Osteoblast (primary cell): ENCODE data around the gene KCTD16. TPM values are rescaled to one million over a fixed set of nuclear protein-coding genes. Genes with fewer than 3 reads are reported as not detected.

Source experiments
- DNase-seq: peaks from one replicate; pipeline ENCODE4 v3.0.0; 2011; ENCODE audit warnings: low spot score, mixed read lengths; ENCODE audit not compliant: insufficient read length; ENCODE audit errors: missing footprints
- H2AFZ ChIP-seq: 2 replicates; pipeline ENCODE4 v1.6.0; 2011; ENCODE audit warnings: mild to moderate bottlenecking, low read length
- H3K27ac ChIP-seq: 2 replicates; pipeline ENCODE4 v1.5.1; 2011; ENCODE audit warnings: mild to moderate bottlenecking, low read depth, low read length, moderate library complexity
- H3K27me3 ChIP-seq: 2 replicates; pipeline ENCODE4 v1.6.0; 2012; ENCODE audit warnings: mild to moderate bottlenecking, control low read depth, inconsistent platforms, low read length, moderate library complexity; ENCODE audit not compliant: insufficient read depth
- H3K36me3 ChIP-seq: 2 replicates; pipeline ENCODE4 v1.5.1; 2011; ENCODE audit warnings: mild to moderate bottlenecking, low read length, control low read depth, moderate library complexity; ENCODE audit not compliant: insufficient read depth
- H3K4me1 ChIP-seq: 2 replicates; pipeline ENCODE4 v1.5.1; 2011; ENCODE audit warnings: mild to moderate bottlenecking, low read length, control low read depth, moderate library complexity; ENCODE audit not compliant: insufficient read depth
- H3K4me2 ChIP-seq: 2 replicates; pipeline ENCODE4 v1.6.0; 2011; ENCODE audit warnings: mild to moderate bottlenecking, low read length; ENCODE audit not compliant: insufficient read depth
- H3K4me3 ChIP-seq: fragments of 200-600 bp; sonication (generic); 3 replicates; pipeline ENCODE4 v1.5.1; 2012; ENCODE audit warnings: mild to moderate bottlenecking, low read length, inconsistent platforms; ENCODE audit not compliant: insufficient read depth
- H3K79me2 ChIP-seq: 2 replicates; pipeline ENCODE4 v1.6.0; 2012; ENCODE audit warnings: mild to moderate bottlenecking, low read length, control low read depth, inconsistent platforms; ENCODE audit not compliant: insufficient read depth
- H3K9me3 ChIP-seq: 2 replicates; pipeline ENCODE4 v1.5.1; 2011; ENCODE audit warnings: low read depth, low read length, control low read depth
- H4K20me1 ChIP-seq: 2 replicates; pipeline ENCODE4 v1.6.0; 2012; ENCODE audit warnings: mild to moderate bottlenecking, low read length, control low read depth; ENCODE audit not compliant: insufficient read depth
- CTCF ChIP-seq: IDR thresholded peaks from 2 replicates; pipeline ENCODE4 v1.5.1; 2011; ENCODE audit warnings: mild to moderate bottlenecking, low read depth, low read length, moderate library complexity; ENCODE audit errors: extremely low read depth
- total RNA-seq: library from RNA; depleted of rRNA; stranded (reverse); fragments of >200 nt; gene quantifications from 2 replicates; pipeline ENCODE4 v1.2.3, GENCODE V29; 2012

The KCTD16 gene
- total RNA-seq, 1 donor, result 3.6 TPM

- no peak for DNase-seq
- TF ChIP-seq CTCF, result no peak
- H3K36me3 ChIP-seq, result no peaks in the 10 kb centered on the region
Observed at GRCh38 chr5:144485540-144485939, 314.9 kb downstream of the KCTD16 start.

GRCh38 chr5:144487207-144487606 lies 316.5 kb downstream of the KCTD16 start:
- no peak overlapping the region for H3K4me3 ChIP-seq
- peaks cover 21% of the 10 kb centered on the region for H3K4me1 ChIP-seq
- TF ChIP-seq CTCF, result no peak
- no peak overlapping the region for H3K27ac ChIP-seq
- no peaks in the 10 kb centered on the region for H3K9me3 ChIP-seq
- H3K27me3 ChIP-seq, result no peaks in the 10 kb centered on the region
- H3K36me3 ChIP-seq, result no peaks in the 10 kb centered on the region
- no peak for DNase-seq
- no peaks in the 10 kb centered on the region for H3K79me2 ChIP-seq
- H2AFZ ChIP-seq, result no peak overlapping the region
- H4K20me1 ChIP-seq, result no peaks in the 10 kb centered on the region
- no peak overlapping the region for H3K4me2 ChIP-seq

More at GRCh38 chr5:144485540-144485939, 314.9 kb downstream of the KCTD16 start:
- no peaks in the 10 kb centered on the region for H3K9me3 ChIP-seq
- no peaks in the 10 kb centered on the region for H3K27me3 ChIP-seq
- H2AFZ ChIP-seq, result no peak overlapping the region
- H3K4me2 ChIP-seq, result no peak overlapping the region
- peaks cover 21% of the 10 kb centered on the region for H3K4me1 ChIP-seq
- H4K20me1 ChIP-seq, result no peaks in the 10 kb centered on the region
- no peaks in the 10 kb centered on the region for H3K79me2 ChIP-seq
- no peak overlapping the region for H3K4me3 ChIP-seq
- no peak overlapping the region for H3K27ac ChIP-seq

- Histone ChIP-seq H3K4me3 (no peak overlapping the region), H3K36me3 (no peaks in the 10 kb centered on the region)
- DNase-seq, result no peak
Observed at GRCh38 chr5:144487761-144488160, 317.1 kb downstream of the KCTD16 start.

GRCh38 chr5:144503123-144503522 lies 332.4 kb downstream of the KCTD16 start:
- peak overlapping the region; percentile 60 for H2AFZ ChIP-seq
- H3K4me3 ChIP-seq, result no peak overlapping the region
- H3K4me2 ChIP-seq, result peak overlapping the region; percentile 49
- no peak overlapping the region for H3K27ac ChIP-seq
- TF ChIP-seq CTCF, result no peak
- no peaks in the 10 kb centered on the region for H3K27me3 ChIP-seq
- no peak for DNase-seq
- H3K9me3 ChIP-seq, result no peaks in the 10 kb centered on the region
- no peaks in the 10 kb centered on the region for H4K20me1 ChIP-seq
- no peaks in the 10 kb centered on the region for H3K79me2 ChIP-seq
- H3K4me1 ChIP-seq, result no peaks in the 10 kb centered on the region
- H3K36me3 ChIP-seq, result no peaks in the 10 kb centered on the region

More at GRCh38 chr5:144487761-144488160, 317.1 kb downstream of the KCTD16 start:
- Histone ChIP-seq H2AFZ (no peak overlapping the region), H3K9me3 (no peaks in the 10 kb centered on the region), H3K27ac (no peak overlapping the region), H3K4me2 (no peak overlapping the region), H4K20me1 (no peaks in the 10 kb centered on the region), H3K4me1 (peaks cover 21% of the 10 kb centered on the region), H3K27me3 (no peaks in the 10 kb centered on the region), H3K79me2 (no peaks in the 10 kb centered on the region)
- TF ChIP-seq CTCF, result no peak
